ENCODE data around the gene PRRT1B.
"Not testable (repeated sequence)": the region's sequence is repeated elsewhere in the genome, so short reads cannot be mapped to it uniquely, and the experiment has no call there.

The PRRT1B gene

GRCh38 chr9:131545003-131545785 is at the start of gene PRRT1B:
Gene PRRT1B (plus strand): TSS chr9:131545523. CDS start chr9:131545616, 93 bp downstream.
- DNase-seq = no peak

- no peak for DNase-seq
Measured at GRCh38 chr9:131495785-131496184, 49.5 kb upstream of the PRRT1B start.

- DNase-seq = no peak
Measured at GRCh38 chr9:131496844-131497405, 48.4 kb upstream of the PRRT1B start.

GRCh38 chr9:131499254-131499767 is 46.0 kb upstream of the PRRT1B start:
- no peak for DNase-seq

- peak; percentile 61 for DNase-seq
Measured at GRCh38 chr9:131500377-131500776, 44.9 kb upstream of the PRRT1B start.

- peak; percentile 41 for DNase-seq
Measured at GRCh38 chr9:131500939-131501541, 44.3 kb upstream of the PRRT1B start.

- DNase-seq = peak; percentile 89
Measured at GRCh38 chr9:131502781-131503625, 42.3 kb upstream of the PRRT1B start, which contains the start of gene POMT1. Gene POMT1 (plus strand): TSS chr9:131502918. CDS start chr9:131504219, 1,301 bp downstream.

GRCh38 chr9:131503626-131504465 is 41.5 kb upstream of the PRRT1B start:
- peak; percentile 56 for DNase-seq

- DNase-seq = no peak
Measured at GRCh38 chr9:131505012-131505411, 40.3 kb upstream of the PRRT1B start.

GRCh38 chr9:131511416-131511815 is 33.9 kb upstream of the PRRT1B start:
- no peak for DNase-seq

GRCh38 chr9:131511880-131512279 is 33.4 kb upstream of the PRRT1B start:
- DNase-seq = no peak

- no peak for DNase-seq
Measured at GRCh38 chr9:131513177-131513576, 32.1 kb upstream of the PRRT1B start.

GRCh38 chr9:131515559-131516031 is 29.7 kb upstream of the PRRT1B start:
- DNase-seq = not testable (repeated sequence)

GRCh38 chr9:131516100-131516499 is 29.2 kb upstream of the PRRT1B start:
- no peak for DNase-seq

GRCh38 chr9:131516930-131517329 is 28.4 kb upstream of the PRRT1B start:
- DNase-seq = no peak

- DNase-seq = no peak
Measured at GRCh38 chr9:131517761-131518190, 27.5 kb upstream of the PRRT1B start.

GRCh38 chr9:131518553-131518952 is 26.8 kb upstream of the PRRT1B start:
- DNase-seq = no peak

- DNase-seq = no peak
Measured at GRCh38 chr9:131520503-131520902, 24.8 kb upstream of the PRRT1B start.

GRCh38 chr9:131521203-131521602 is 24.1 kb upstream of the PRRT1B start:
- DNase-seq = no peak

- DNase-seq = no peak
Measured at GRCh38 chr9:131521822-131522221, 23.5 kb upstream of the PRRT1B start.

GRCh38 chr9:131522257-131523085 is 22.9 kb upstream of the PRRT1B start:
- no peak for DNase-seq
